Measurements from ENCODE around the gene ATP2C2. TPM values are rescaled to one million over a fixed set of nuclear protein-coding genes. Genes with fewer than 3 reads are reported as not detected.

ATP2C2 gene
- total and polyA plus RNA-seq, 2 experiments from 2014 or later, result 0.53 TPM; not detected in 1

- Histone ChIP-seq H3K27me3 (peaks cover 72% of the 10 kb centered on the region), H3K4me3 (no peak overlapping the region), H3K27ac (no peak overlapping the region), H3K4me1 (ENCODE audit: low read depth) (no peaks in the 10 kb centered on the region), H3K9me3 (ENCODE audit: low read depth) (no peaks in the 10 kb centered on the region), H3K36me3 (no peaks in the 10 kb centered on the region)
- DNase-seq (ENCODE audit: low read depth in 1 of 2, low spot score in 1 of 2), result no peak
- TF ChIP-seq CTCF (IDR thresholded peaks at IDR 0.05; ENCODE audit: low read depth, low read length), result no peak
Measured at GRCh38 chr16:84369105-84369504, 767 bp downstream of the ATP2C2 start.

DNA sequence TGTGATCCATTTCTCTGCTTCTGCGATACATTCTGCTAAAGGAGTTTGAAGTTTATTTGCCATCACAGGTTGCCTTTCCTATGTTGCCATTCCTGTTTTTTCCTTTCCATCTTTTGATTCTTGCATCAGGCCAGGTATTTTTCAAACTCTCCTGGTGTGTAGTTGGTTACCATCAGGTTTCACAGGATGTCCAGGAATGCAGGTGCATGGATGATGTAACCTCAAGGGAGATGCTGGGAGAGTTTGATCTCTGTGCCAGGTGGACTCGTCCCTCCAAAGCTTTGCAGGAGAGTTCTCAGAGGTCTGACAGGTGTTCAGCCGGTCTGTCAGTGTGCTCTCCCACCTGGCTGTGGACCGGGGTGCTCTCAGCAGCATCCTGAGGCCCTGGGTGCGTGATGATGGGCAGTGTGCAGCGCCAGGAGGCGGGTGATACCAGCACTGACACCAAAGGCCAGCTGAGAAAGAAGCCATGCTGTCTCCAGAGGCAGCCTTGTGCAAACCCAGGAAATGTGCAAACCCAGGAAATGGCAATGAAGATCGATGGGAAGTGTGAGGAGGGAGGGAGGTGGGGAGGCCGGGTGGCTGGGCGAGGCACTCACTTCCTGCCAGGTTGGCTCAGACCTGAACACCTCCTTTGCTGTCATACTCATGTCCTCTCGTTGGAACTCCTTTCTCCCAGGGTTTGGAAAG is 1.7 kb downstream of the ATP2C2 start:
- no peak for TF ChIP-seq CTCF (IDR thresholded peaks at IDR 0.05; ENCODE audit: low read depth, low read length)
- Histone ChIP-seq H3K27ac (no peak overlapping the region), H3K4me3 (no peak overlapping the region), H3K9me3 (ENCODE audit: low read depth) (no peaks in the 10 kb centered on the region), H3K27me3 (peaks cover 72% of the 10 kb centered on the region), H3K4me1 (ENCODE audit: low read depth) (no peaks in the 10 kb centered on the region), H3K36me3 (no peaks in the 10 kb centered on the region)
- no peak for DNase-seq (ENCODE audit: low read depth in 1 of 2, low spot score in 1 of 2)

DNA sequence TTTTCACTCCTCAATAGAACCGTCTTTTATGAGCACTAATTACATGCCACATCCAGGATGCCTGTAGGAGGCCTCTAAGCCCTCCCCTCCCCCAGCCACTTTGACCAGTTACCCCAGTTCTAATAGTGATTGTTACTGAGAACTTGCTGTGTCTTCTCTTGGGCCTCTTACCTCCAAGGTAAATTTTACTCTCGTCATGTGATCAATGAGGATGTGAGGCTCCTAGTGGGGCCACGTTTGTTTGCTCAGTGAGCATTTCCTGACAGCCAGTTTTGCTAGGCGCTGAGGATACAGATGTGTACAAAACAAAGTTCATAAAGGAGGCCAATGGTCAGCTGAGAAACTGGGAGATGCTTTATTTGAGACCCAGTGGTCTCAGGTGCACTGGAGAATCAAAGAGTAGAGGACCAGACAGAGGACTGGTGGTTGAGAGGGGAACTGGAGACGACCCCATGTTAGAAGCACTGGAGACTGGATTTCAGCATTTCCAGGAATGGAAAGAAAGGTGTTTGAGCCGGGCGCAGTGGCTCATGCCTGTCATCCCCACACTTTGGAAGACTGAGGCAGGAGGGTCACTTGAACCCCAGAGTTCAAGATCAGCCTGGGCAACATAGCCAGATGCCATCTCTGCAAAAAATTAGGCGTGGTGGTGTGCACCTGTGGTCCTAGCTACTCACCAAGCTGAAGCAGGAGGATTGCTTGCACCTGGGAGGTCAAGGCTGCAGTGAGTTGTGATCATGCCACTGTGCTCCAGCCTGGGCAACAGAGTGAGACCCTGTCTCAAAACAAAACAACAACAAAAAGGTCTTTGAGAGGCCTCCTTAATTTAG is 2.6 kb downstream of the ATP2C2 start:
- Histone ChIP-seq H3K9me3 (ENCODE audit: low read depth) (no peaks in the 10 kb centered on the region), H3K27me3 (peaks cover 68% of the 10 kb centered on the region), H3K27ac (no peak overlapping the region), H3K4me3 (no peak overlapping the region), H3K4me1 (ENCODE audit: low read depth) (no peaks in the 10 kb centered on the region), H3K36me3 (no peaks in the 10 kb centered on the region)
- no peak for DNase-seq (ENCODE audit: low read depth in 1 of 2, low spot score in 1 of 2)
- no peak for TF ChIP-seq CTCF (IDR thresholded peaks at IDR 0.05; ENCODE audit: low read depth, low read length)

- no peak for TF ChIP-seq CTCF (IDR thresholded peaks at IDR 0.05; ENCODE audit: low read depth, low read length)
- Histone ChIP-seq H3K27me3 (peaks cover 63% of the 10 kb centered on the region), H3K36me3 (no peaks in the 10 kb centered on the region), H3K4me3 (no peak overlapping the region), H3K9me3 (ENCODE audit: low read depth) (no peaks in the 10 kb centered on the region), H3K27ac (no peak overlapping the region), H3K4me1 (ENCODE audit: low read depth) (no peaks in the 10 kb centered on the region)
- no peak for DNase-seq (ENCODE audit: low read depth in 1 of 2, low spot score in 1 of 2)
Measured at GRCh38 chr16:84371553-84371865, 3.2 kb downstream of the ATP2C2 start.

- no peaks in the 10 kb centered on the region for H3K4me1 ChIP-seq (ENCODE audit: low read depth)
- H3K27me3 ChIP-seq, result peaks cover 38% of the 10 kb centered on the region
- H3K4me3 ChIP-seq, result no peak overlapping the region
- no peak overlapping the region for H3K27ac ChIP-seq
- TF ChIP-seq CTCF (IDR thresholded peaks at IDR 0.05; ENCODE audit: low read depth, low read length), result no peak
- no peak for DNase-seq (ENCODE audit: low read depth in 1 of 2, low spot score in 1 of 2)
- no peaks in the 10 kb centered on the region for H3K36me3 ChIP-seq
- no peaks in the 10 kb centered on the region for H3K9me3 ChIP-seq (ENCODE audit: low read depth)
Measured at GRCh38 chr16:84373907-84374489, 5.7 kb downstream of the ATP2C2 start.
